SIG-M5 treated with dmso at 0.1 percent for 504 hours (cell line): Measurements from ENCODE around the gene KRT3.

Experiments
- DNase-seq: peaks from one replicate; lab custom pipeline; 2025; ENCODE audit not compliant: unreplicated experiment; lab: John Stamatoyannopoulos, UW

KRT3 gene

DNA sequence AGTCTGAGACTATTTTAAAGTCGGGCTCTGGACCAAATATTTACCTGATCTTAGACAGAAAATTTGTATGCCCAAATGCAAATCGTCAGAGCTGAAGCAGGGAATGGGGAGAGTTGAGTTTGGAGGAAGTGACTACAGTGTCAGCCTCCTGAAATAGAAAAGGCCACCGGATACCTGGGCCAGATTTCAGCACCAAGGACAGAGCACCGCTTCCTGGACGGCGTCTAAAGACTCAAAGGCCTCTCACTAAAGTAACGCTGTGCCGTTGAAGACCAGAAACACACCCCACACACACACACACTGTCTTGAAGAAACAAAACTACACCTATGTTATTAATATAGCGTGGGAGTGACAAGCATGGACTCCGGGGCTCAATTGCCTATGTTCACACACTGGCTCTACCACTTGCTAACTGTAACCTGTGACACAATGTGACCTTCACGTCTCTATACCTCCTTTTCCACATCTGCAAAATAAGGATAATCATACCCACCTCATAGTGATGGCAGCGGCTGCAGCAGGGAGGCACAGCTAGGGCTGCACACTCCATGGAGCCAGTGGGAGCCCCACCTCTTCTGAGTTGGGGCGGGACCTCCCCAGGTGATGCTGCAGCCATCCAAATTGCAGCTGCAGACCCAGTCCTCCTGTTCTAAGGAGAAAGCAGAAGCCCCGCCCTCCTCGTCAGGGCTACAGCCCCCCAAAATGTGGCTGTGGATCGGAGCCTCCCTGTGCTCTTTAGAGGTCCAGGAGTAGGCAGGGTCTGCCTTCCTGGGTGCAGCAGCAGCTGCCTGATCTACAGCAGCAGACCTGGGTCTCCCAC, 54.3 kb downstream of the KRT3 start:
- peak; percentile 41 for DNase-seq

DNA sequence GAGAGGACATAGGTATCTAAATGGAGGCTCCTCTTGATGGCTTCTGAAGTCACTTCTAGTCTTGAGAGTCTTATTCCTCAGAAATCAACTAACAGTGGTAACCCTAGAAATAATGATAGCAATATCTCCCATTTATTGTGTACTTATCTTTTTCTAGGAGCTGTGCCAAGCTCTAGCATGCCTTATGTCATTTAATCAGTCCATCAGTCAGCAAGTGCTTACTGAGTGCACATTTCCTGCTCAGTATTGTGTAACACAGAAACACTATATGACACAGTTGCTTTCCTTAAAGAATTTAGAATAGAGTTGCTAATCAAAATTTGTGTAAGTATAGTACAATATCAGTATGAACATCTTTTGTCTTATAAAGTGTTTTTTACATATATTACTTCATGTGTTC, 55.3 kb downstream of the KRT3 start:
- no peak for DNase-seq

DNA sequence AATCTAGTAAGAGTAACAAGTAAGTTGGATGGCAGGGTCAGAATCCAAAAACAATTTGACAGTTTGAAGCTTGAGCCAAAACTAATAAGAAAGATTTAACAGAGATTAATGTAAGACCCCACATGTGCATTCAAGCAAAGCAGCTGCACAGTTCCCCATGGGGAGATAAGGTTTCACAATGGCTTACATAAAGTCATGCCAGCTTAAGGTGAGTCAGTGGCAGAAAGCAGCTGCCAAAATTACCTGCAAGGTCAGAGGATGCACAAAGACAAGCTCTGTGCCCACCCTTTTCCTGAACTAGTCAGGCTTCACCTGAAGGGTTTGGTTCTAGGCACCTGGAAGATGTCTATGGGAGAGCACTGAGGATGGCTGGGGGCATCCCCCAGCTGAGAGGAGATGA, 56.0 kb downstream of the KRT3 start:
- DNase-seq, result no peak
